KG1 (cell line): Measurements from ENCODE around the gene PLEKHA5.
A peak's percentile ranks its signal among the peaks of the same experiment; 100 is the strongest.

Source experiments
- DNase-seq: peaks from one replicate; lab custom pipeline; 2025; lab: John Stamatoyannopoulos, UW

The PLEKHA5 gene

DNA sequence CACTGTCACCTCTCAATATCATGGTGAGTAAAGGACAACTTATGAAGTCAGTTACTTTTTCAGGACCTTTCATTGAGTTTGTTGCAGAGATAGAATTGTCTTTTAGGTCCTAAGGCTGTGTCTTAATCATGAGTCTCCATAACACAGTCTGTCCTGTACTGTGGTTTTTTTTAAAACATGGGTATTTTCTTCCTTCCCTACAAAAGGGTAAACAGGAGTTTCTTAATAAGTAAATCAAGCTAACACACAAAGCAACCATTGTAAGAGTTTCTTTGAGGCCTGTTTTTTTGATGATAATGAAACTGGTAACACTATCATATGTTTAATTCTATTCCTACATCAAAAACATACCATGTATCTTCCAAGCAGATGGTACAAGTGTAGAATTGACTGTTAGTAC lies 101.4 kb downstream of the PLEKHA5 start:
- no peak for DNase-seq

DNA sequence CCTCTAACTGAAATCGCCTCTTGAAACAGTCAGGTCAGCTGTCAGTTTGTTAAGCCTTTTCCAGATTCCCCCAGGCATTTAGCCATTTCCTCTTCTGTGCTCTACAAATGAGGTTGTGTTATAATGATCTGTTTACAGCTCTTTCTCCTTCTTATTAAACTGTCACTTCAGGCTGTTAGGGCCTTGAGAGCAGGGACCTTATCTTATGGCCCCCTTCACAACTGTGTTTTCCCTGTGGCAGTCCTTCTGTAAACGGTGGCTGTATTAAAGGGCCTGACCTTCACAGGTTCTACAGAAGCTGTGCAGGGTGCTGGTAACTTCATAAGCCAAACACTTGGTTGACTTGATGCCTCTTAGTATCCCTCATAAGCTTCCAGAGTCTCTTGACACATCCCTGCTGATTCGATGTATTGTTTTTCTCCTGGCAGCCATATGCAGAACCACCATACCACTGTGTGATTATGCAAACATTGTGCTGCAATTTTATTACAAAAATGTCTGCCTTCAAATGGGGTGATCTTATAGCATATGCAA lies 104.7 kb downstream of the PLEKHA5 start:
- no peak for DNase-seq

- DNase-seq, result no peak
Measured at GRCh38 chr12:19234981-19235871, 105.7 kb downstream of the PLEKHA5 start.

GRCh38 chr12:19236656-19237055 lies 107.1 kb downstream of the PLEKHA5 start:
- DNase-seq, result no peak

GRCh38 chr12:19238540-19238939 lies 109.0 kb downstream of the PLEKHA5 start:
- DNase-seq, result no peak

- no peak for DNase-seq
Measured at GRCh38 chr12:19239102-19239501, 109.6 kb downstream of the PLEKHA5 start.

GRCh38 chr12:19239616-19240234 lies 110.2 kb downstream of the PLEKHA5 start:
- no peak for DNase-seq

DNA sequence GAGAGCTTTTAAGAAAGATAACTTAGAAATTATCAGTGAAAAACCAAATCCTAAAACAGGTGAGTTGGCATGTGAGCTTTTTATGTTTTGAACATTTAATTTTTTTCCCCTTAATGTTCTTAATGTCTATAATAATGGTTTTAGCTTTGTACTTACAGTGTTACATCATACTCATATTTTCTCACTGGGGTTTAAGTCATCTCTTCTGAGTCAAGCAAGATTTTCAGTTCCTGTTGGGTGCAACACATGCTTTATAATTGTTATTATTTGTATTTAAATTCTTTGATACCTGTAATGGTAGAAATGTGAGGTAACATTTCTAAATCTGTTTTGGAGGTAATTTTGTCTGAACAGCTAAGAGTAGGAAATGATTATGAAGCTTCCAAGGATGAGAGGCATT lies 113.0 kb downstream of the PLEKHA5 start:
- DNase-seq, result no peak

DNA sequence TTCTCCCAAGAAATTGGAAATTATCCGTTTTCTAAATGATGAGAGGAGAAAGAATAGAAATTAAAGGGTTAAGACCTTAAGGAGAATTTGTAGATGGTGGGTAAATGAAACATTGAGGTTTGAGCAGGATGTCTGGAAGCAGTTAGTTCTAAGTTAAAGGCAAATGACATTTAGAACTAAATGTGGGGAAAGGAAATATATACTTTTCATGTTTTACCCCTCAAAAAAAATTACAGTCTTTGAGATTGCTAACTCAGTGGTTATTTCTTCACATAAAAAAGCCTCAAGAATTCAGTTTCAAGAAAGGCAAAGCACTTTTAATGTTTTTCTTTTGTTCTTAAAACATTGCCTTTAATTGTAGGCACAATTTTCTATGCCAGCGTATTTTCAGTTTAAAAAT lies 114.0 kb downstream of the PLEKHA5 start:
- DNase-seq, result no peak

DNA sequence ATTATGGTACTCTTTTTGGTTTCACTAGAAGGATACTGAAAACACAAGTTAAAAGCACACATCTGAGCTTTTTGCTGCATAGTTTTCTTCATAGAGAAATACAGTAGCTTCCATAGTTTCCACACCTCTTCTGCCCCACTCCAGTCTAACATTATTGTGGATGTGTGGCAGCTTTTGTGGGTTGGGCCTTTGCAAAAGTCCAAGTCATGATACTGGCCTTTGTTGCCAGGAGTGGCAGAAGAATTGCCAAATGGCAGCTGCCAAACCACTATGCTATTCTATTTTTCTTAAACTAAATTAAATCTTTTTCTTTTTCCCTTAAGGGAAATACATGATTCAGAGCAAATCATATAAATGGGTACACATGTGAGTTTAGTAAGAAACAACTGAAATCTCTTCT lies 114.8 kb downstream of the PLEKHA5 start:
- no peak for DNase-seq

DNA sequence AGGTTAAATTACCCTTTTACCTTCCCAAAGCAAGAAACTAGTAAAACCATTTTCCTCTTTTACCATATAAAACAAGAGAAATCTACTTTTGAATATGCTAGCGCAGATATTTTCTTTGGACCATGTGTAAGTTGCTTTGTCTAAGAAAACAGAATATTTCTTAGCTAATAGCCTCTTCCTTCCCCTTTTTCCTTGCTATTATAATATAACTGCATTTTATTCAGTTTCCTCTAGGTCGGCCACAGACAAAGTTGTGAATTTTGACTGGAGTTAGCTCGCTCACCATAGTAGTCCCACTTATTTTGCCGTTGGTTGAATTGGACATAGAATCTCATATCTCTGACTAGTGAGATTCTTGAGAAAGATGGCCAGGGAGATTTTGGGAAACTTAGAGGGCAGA lies 115.6 kb downstream of the PLEKHA5 start:
- DNase-seq, result no peak

DNA sequence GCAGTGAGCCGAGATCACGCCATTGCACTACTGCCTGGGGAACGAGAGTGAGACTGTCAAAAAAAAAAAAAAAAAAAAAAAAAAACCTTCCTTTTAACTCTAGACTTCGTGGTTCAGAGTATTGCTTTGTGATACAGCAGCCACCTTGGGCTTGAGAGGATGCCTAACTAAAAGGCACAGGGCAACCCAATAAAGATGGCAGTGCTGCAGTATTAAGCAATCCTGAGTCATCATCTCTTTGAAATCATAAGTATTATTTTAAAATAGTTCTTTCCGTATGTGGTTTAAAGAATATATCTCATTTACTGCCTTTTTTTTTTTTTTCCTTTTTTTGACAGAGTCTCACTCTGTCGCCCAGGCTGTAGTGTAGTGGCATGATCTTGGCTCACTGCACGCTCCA lies 116.1 kb downstream of the PLEKHA5 start:
- DNase-seq, result no peak

- no peak for DNase-seq
Measured at GRCh38 chr12:19246933-19247332, 117.4 kb downstream of the PLEKHA5 start.

GRCh38 chr12:19248929-19249602 lies 119.5 kb downstream of the PLEKHA5 start:
- DNase-seq, result no peak

DNA sequence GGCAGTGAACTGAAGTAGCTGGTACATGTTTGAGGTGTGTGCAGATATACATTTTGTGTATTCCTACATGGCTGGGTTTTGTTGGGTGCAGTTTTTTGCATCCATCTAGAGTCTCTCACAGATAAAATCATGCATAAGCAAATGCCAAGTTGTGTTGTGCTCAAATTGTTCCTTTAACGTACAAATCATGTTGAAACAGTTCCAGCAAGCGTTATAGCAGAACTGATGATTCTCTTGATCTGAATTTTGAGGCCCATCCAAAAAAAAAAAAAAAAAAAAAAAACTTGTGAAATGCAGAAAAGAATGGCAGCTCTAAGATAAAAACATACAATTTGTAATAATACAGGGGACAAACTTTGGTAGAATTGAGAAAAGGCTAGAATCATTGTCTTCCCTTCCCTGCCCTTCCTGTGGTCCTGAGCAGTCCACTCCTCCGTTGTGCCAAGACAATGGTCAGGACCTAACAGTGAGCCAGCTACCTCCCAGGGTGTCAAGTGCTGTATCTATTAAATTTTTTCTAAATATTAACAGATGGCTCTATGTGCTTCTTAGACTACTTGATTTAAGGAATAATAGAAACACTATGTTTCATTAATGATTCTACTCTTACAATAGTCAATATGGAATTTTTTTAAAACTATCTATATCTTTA lies 122.1 kb downstream of the PLEKHA5 start:
- no peak for DNase-seq

- no peak for DNase-seq
Measured at GRCh38 chr12:19260135-19260534, 130.6 kb downstream of the PLEKHA5 start.

- no peak for DNase-seq
Measured at GRCh38 chr12:19261773-19262172, 132.2 kb downstream of the PLEKHA5 start.

- DNase-seq, result no peak
Measured at GRCh38 chr12:19263672-19264071, 134.1 kb downstream of the PLEKHA5 start.

DNA sequence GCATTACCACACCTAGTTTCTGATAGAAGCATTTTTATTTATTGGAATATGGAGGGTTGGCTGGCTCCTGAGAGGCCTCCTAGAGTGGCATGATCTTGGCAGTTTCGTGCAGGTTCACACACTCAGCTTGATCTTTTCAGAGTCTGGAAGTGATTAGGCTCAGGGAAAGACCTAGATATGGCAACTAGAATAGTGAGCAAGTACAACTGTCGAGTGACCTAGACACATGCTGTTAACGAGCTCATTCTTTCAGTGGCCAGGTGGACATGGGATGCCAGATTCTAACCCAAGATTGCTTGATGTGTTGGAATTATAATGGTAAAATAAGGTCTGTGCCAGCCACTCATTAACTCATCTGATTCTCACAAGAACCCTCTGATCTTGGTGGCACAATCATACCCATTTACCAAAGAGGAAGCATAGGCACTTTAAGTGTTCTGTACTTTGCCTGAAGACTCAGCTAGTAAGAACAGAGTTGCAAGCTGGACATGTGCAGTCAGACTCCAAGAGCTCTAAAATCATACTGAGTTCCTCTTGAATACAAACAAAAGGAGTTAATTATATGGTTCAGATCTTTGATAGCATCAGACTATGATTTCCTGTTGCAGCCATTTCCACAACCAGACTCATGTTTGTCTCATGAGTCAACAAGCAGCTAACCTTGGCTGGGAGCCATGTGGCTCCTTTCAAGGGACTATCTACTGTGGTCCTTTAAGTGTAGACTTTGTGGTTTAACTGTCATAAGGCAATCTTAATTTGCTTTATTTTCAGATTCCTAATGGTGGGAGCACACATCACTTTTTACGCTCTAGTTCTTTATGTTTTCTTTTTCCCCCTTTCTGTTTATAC lies 144.2 kb downstream of the PLEKHA5 start:
- peak; percentile 6 for DNase-seq

DNA sequence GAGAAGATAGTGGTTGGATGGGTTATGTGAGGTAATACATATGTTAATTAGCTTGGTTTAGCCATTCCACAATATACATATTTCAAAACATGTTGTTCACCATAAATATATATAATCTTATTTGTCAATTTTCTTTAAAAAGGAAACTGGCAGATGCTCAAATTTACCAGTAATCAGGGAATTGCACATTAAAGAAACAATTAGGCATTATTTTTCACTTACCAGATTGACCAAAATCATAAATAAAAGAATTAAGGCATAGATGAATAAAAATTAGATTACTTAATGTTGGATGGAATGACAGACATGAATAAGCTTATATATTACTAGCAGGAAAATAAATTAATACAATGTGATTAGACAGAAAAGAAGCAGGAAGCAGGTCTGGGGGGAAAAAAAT lies 147.2 kb downstream of the PLEKHA5 start:
- no peak for DNase-seq

GRCh38 chr12:19277711-19278110 lies 148.2 kb downstream of the PLEKHA5 start:
- DNase-seq, result no peak
